IPS-15b (cell line): ENCODE data around the gene KRTAP29-1.
"Not testable (repeated sequence)": the region's sequence is repeated elsewhere in the genome, so short reads cannot be mapped to it uniquely, and the experiment has no call there.

ENCODE experiments used
- H3K27me3 ChIP-seq: one replicate; pipeline ENCODE4 v1.6.1; 2013; ENCODE audit warnings: low read length; ENCODE audit not compliant: control insufficient read depth, insufficient read depth
- H3K36me3 ChIP-seq: one replicate; pipeline ENCODE4 v1.6.1; 2013; ENCODE audit warnings: low read length; ENCODE audit not compliant: control insufficient read depth, insufficient read depth
- H3K4me1 ChIP-seq: one replicate; pipeline ENCODE4 v1.6.1; 2013; ENCODE audit warnings: mild to moderate bottlenecking, low read length; ENCODE audit not compliant: control insufficient read depth, insufficient read depth
- H3K4me3 ChIP-seq: one replicate; pipeline ENCODE4 v1.5.1; 2013; ENCODE audit warnings: low read depth, low read length
- H3K9ac ChIP-seq: one replicate; pipeline ENCODE4 v1.6.1; 2013; ENCODE audit warnings: low read depth, mild to moderate bottlenecking, low read length
- H3K9me3 ChIP-seq: one replicate; pipeline ENCODE4 v1.6.1; 2013; ENCODE audit warnings: mild to moderate bottlenecking, low read length; ENCODE audit not compliant: control insufficient read depth, insufficient read depth

Gene KRTAP29-1, protein sequence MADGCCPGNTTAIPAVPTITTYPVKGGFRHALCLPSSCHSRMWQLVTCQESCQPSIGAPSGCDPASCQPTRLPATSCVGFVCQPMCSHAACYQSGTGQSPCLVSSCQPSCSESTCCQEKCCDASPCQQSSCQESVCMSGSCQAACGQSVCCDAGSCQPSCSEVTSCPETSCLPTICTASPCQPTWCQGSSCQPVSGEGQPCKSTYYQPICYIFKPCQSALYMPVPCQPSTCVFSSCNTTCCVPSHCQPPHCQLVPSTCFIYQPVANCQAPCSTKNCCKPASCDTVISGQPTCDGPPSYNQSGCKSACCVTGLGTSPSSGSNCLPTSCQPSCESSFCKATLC

DNA sequence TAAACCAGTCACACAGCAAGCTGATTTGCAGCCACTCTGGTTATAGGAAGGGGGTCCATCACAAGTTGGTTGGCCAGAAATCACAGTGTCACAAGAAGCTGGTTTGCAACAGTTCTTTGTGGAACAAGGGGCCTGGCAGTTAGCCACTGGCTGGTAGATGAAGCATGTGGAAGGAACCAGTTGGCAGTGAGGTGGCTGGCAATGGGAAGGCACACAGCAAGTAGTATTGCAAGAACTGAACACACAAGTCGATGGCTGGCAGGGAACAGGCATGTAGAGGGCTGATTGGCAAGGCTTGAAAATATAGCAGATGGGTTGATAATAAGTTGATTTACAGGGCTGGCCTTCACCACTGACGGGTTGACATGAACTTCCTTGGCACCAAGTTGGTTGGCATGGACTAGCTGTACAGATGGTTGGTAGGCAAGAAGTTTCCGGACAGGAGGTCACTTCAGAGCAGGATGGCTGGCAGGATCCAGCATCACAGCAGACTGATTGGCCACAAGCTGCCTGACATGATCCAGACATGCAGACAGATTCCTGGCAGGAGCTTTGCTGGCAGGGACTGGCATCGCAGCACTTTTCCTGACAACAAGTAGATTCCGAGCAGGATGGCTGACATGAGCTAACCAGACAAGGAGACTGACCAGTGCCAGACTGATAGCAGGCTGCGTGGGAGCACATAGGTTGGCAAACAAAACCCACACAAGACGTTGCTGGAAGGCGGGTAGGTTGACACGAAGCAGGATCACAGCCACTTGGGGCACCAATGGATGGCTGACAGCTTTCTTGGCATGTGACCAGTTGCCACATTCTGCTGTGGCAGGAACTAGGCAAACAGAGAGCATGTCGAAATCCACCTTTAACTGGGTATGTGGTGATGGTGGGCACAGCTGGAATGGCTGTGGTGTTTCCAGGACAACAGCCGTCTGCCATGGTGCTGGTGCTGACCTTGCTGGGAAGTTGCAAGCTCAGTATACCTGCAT is at the start of gene KRTAP29-1:
Gene KRTAP29-1, minus strand, starts transcription at position 936 of the 986 bp plus-strand sequence. Its CDS starts 0 bp downstream, at position 936.
- Histone ChIP-seq H3K4me3 (no peak within 1 kb of the TSS), H3K9me3 (no peaks in the 10 kb centered on the region), H3K36me3 (no peaks in the 10 kb centered on the region), H3K9ac (no peak within 1 kb of the TSS), H3K4me1 (no peaks in the 10 kb centered on the region), H3K27me3 (no peaks in the 10 kb centered on the region)

DNA sequence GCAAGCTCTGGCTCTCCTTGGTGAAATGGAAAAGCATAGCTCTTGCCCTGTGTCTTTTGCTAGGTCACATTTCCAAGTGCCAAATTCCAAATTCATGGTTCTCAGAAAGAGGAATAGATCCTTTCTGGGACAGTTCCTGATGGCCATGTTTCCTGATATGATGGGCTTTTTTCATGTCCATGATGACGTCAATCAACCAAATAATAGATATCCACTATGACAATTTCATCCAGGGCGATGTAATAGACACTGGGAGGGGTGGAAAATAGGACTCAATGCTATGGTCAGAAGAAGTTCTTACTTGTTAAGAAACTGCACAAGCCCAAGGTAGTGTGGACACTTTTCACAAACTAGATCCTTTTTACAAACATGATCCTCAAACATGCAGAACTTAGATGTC is 48.5 kb upstream of the KRTAP29-1 start:
- Histone ChIP-seq H3K4me3 (no peak overlapping the region), H3K9me3 (no peaks in the 10 kb centered on the region), H3K9ac (no peak overlapping the region), H3K4me1 (no peaks in the 10 kb centered on the region), H3K27me3 (no peaks in the 10 kb centered on the region), H3K36me3 (no peaks in the 10 kb centered on the region)

DNA sequence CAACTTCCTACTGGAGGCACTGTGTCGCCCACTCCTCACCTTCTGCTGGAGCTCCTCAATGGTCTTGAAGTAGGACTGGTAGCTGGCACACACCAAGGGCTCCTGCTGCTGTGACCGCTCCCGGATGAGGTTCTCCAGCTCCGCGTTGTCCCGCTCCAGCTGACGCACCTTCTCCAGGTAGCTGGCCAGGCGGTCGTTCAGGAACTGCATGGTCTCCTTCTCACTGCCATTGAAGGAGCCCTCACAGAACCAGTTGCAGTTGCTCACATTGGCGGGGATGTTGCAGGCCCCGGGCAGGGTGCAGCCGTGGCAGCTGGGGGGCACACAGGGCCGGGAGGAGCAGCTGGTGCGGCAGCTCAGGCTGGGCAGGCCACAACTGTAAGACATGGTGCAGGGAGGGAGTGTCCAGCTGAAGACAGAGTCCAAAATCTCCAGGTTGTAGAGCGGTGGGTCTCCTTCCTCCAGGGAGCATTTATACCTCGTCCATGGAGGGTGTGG is 47.8 kb upstream of the KRTAP29-1 start, which contains the start of gene KRT33A:
Gene KRT33A, minus strand, starts transcription at position 448 of the 498 bp plus-strand sequence. Its CDS starts 61 bp downstream, at position 387.
- H3K9ac ChIP-seq, H3K4me1 ChIP-seq, H3K4me3 ChIP-seq, H3K9me3 ChIP-seq, H3K27me3 ChIP-seq, H3K36me3 ChIP-seq: not testable (repeated sequence)

DNA sequence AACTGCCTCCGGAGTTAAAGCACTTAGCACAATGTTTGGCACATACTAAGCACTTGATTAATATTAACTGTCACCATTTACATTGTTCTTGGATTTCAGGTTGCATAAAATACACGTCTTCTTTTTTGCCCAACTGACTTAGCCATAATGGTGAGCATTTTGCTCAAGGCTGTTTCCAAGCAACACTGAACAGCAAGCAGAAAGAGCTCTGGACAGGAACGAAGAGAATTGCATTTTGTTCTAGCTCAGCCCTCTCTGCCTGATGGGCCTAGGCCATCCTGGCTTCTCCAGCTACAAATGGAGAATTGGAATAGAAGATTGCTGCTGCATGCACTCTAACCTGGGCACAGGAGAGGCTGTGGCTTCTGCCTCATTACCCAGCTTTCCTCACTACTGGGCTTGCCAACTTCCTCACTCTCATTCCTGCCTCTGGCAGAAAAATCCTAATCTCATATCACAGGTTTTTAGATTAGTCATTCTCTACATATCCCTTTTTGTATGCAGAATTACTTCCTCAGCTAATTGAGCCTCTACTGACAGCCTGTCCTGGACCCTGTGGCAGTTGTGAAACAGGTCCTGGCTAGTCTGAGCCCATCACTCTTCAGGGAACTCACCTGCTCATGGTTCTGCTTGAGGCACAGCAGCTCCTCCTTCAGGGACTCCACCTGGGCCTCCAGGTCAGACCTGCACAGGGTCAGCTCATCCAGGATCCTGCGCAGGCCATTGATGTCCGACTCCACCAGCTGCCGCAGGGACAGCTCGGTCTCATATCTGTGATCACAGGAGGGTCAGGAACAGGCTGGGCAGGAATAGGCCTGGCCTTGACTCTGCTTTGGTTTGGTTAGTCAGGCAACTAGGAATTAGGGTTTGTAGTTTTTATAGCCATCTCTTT is 45.5 kb upstream of the KRTAP29-1 start:
- no peak overlapping the region for H3K9ac ChIP-seq
- H3K9me3 ChIP-seq, result no peaks in the 10 kb centered on the region
- no peaks in the 10 kb centered on the region for H3K27me3 ChIP-seq
- no peaks in the 10 kb centered on the region for H3K36me3 ChIP-seq
- H3K4me1 ChIP-seq, result no peaks in the 10 kb centered on the region
- H3K4me3 ChIP-seq, result no peak overlapping the region

DNA sequence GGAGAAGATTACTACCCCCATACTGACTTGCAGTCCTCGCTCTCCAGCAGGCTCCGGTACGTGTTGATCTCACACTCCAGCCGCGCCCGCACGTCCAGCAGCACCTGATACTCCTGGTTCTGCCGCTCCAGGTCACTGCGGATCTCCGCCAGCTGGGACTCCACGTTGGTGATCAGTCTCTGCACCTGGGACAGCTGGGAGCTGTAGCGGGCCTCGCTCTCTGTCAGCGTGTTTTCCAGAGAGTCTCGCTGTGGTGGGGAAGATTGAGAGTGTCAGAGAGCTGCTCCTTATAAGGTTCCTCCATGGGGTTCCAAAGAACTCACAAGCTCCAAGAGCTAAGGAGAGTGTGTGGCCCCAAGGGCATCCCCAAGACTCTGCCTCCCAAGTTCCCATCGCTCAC is 43.8 kb upstream of the KRTAP29-1 start:
- H3K27me3 ChIP-seq, H3K36me3 ChIP-seq, H3K9ac ChIP-seq, H3K9me3 ChIP-seq, H3K4me3 ChIP-seq, H3K4me1 ChIP-seq: not testable (repeated sequence)

DNA sequence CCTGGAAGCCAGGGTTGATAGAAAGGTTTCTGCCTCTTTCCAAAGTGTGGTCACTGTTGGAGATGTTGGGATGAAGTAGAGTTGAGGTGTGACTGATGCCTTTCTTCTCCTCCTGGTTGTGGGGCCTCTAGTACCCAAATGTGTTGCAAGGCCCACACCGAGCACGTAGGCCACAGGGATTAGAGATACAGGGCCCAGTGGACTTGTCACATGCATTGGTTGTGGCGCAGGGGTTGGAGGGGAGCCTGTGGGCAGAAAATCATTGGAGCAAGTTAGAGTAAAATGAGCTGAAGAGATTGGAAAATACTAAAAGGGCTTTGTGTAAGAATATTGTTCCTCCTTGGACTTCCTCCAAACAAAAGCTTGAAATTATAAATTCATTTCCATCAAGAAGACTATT is 43.3 kb upstream of the KRTAP29-1 start:
- H3K36me3 ChIP-seq, result no peaks in the 10 kb centered on the region
- no peak overlapping the region for H3K9ac ChIP-seq
- no peaks in the 10 kb centered on the region for H3K27me3 ChIP-seq
- H3K4me3 ChIP-seq, result no peak overlapping the region
- H3K9me3 ChIP-seq, result no peaks in the 10 kb centered on the region
- H3K4me1 ChIP-seq, result no peaks in the 10 kb centered on the region

DNA sequence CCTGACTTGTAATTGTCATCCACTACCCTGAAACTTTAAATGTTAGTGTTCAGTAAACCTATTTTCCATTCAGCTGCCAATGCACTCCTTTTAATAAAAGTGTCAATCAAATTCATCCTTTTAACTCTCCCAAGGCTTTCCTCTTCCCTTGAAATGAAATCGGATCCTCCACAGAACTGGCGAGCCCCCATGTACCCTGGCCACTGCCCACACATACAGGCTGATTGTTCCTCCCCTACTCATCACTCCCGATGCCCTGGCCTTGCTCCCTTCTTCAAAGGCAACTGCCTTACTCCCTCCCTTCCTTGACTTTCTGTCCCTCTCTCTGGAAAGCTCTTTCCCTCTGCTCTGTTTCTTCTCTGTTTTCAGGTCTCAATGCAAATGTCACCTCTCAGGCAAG is 40.4 kb upstream of the KRTAP29-1 start:
- Histone ChIP-seq H3K9ac (no peak overlapping the region), H3K36me3 (no peaks in the 10 kb centered on the region), H3K9me3 (no peaks in the 10 kb centered on the region), H3K27me3 (no peaks in the 10 kb centered on the region), H3K4me3 (no peak overlapping the region), H3K4me1 (no peaks in the 10 kb centered on the region)

DNA sequence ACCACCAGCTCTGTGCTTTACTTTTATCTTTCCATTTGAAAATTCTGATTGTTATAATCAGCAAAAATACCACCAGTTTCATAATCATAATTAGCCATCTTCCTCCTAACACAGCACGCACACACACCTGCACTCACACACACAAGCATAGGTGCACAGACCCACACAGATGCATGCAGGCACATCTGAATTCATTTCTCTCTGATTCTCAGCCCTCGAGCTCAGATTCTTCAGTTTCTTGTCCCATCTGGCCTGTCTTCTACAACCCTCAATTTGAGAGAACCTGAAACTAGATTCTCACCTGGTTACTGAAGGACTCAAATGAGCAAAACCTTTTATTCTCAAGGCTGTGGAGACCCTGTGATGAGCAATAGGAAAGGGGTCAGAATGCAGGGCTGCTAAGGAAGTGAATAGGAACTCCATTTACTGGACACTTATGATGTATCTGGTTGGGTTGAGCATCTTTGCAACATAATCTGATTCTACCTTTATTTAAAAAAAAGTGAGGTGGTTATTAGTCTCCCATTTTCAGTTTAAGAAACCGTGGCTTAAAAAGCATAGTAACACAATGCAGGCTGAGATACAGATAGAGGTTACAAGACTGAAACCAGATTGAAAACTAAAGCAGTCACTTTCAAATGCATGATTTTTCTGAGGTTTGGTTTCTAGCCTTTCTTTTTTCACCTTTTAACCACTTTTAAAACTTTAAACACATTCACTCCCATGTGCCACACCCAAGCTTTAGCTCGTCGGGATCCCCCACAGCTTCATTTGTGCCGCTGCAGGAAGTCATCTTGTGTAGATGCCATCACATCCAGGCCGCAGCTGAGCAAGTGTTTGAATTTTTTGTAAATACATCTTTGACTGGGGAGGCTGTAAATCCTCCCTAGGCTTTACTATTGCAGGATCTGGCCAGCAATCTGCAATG is 38.5 kb upstream of the KRTAP29-1 start:
- H3K9me3 ChIP-seq, result no peaks in the 10 kb centered on the region
- no peaks in the 10 kb centered on the region for H3K4me1 ChIP-seq
- H3K36me3 ChIP-seq, result no peaks in the 10 kb centered on the region
- no peak overlapping the region for H3K9ac ChIP-seq
- no peaks in the 10 kb centered on the region for H3K27me3 ChIP-seq
- H3K4me3 ChIP-seq, result no peak overlapping the region

DNA sequence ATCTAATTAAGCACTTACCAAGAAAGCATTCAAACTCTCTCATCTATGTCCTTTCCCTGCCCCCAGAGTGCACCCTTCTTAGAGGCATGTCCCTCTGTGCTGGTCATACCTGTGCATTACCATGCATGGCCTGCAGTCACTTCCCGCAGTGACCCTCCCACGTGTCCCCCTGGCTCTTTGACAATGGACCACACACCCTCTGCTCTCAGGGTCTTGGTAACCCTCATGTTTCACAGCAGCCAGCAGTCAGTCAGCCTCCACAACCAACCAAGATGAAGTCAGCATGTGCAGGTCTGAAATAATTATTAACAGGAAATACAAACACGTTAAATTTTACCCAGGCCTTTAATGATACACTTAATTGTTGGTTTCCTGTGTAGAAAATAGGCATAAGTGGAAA is 37.8 kb upstream of the KRTAP29-1 start:
- no peaks in the 10 kb centered on the region for H3K4me1 ChIP-seq
- H3K36me3 ChIP-seq, result no peaks in the 10 kb centered on the region
- no peaks in the 10 kb centered on the region for H3K9me3 ChIP-seq
- no peak overlapping the region for H3K4me3 ChIP-seq
- H3K27me3 ChIP-seq, result no peaks in the 10 kb centered on the region
- H3K9ac ChIP-seq, result no peak overlapping the region

DNA sequence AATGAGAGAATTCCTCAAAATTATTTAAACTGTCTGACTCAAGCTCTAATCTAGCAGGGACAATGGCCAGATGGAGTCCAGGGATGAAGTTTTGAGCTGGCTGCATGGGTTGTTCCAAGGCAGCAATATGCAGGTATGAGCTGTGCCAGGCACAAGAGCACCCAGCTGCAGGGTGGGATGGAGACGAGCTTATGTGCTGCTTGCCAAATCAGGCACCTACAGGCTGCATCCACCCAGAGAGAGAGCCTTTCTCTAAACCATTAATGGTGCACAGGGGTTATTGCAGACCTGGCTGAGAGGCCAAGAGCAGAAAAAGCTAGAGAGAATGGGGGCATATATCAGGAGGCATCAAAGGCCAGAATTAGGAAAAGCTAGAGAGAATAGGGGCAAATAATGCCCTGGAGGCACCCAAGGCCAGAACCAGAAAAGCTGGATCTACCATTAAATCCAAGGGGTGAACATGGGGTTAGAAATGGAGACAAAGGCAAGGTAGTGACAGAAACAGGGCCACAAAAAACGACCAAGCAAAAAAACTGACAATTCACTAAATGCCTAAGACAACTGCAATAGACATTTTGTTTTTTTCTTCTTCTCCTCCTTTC is 37.0 kb upstream of the KRTAP29-1 start:
- H3K9me3 ChIP-seq, result no peaks in the 10 kb centered on the region
- no peak overlapping the region for H3K9ac ChIP-seq
- H3K4me1 ChIP-seq, result no peaks in the 10 kb centered on the region
- H3K27me3 ChIP-seq, result no peaks in the 10 kb centered on the region
- H3K4me3 ChIP-seq, result no peak overlapping the region
- no peaks in the 10 kb centered on the region for H3K36me3 ChIP-seq
